SK-N-SH (cell line): Measurements from ENCODE around the gene DVL1. TPM values are rescaled to one million over a fixed set of nuclear protein-coding genes. Genes with fewer than 3 reads are reported as not detected.
"Not testable (repeated sequence)": the region's sequence is repeated elsewhere in the genome, so short reads cannot be mapped to it uniquely, and the experiment has no call there.

Experiments used
- CTCF ChIA-PET: fragments of 300-600, 350-600 bp; formaldehyde crosslinking; extraction: SDS; loops from one replicate; lab custom pipeline; 2021; lab: Yijun Ruan, JAX
- POLR2A ChIA-PET: fragments of 350-600 bp; sonication (Branson Sonifier 250); formaldehyde crosslinking; extraction: SDS; loops from one replicate; lab custom pipeline; 2020; ENCODE audit warnings: antibody characterized with exemption, inconsistent platforms; lab: Yijun Ruan, JAX
- DNase-seq: peaks from one replicate; pipeline ENCODE4 v3.0.0; 2012
- H2AFZ ChIP-seq: fragments of 200-600 bp; sonication (generic); 2 replicates; pipeline ENCODE4 v1.8.1; 2016; ENCODE audit warnings: antibody characterized with exemption, mild to moderate bottlenecking, low read depth
- H3F3A ChIP-seq: fragments of 200-600 bp; sonication (generic); replicated peaks from 2 replicates; pipeline ENCODE3; 2016; ENCODE audit warnings: antibody characterized with exemption, mild to moderate bottlenecking; ENCODE audit not compliant: insufficient read depth
- H3K27ac ChIP-seq, 2 experiments: fragments of 200-500 bp in 1 of 2; fragments of 200-600 bp in 1 of 2; sonication (Bioruptor generic) in 1 of 2; sonication (generic), shearing (Covaris generic) in 1 of 2; 2 replicates each; pipeline versions ENCODE4 v1.5.1 to v1.6.1; 2014 to 2016; ENCODE audit warnings: low read depth in 2 of 2, inconsistent platforms in 1 of 2, low read length in 1 of 2, mild to moderate bottlenecking in 1 of 2, mixed read lengths in 1 of 2
- H3K27me3 ChIP-seq: fragments of 200-600 bp; sonication (generic), shearing (Covaris generic); 2 replicates; pipeline ENCODE4 v1.6.1; 2016; ENCODE audit warnings: mixed run types; ENCODE audit not compliant: insufficient read depth
- H3K36me3 ChIP-seq, 2 experiments: fragments of 200-500 bp in 1 of 2; fragments of 200-600 bp in 1 of 2; sonication (Bioruptor generic) in 1 of 2; sonication (generic) in 1 of 2; replicated peaks in 1 of 2; 2 replicates each; pipeline versions ENCODE3 to v1.5.1; 2014 to 2016; ENCODE audit warnings: low read length in 1 of 2, mild to moderate bottlenecking in 1 of 2; ENCODE audit not compliant: insufficient read depth in 2 of 2, control insufficient read depth in 1 of 2
- H3K4me1 ChIP-seq, 2 experiments: fragments of 200-500 bp in 1 of 2; fragments of 200-600 bp in 1 of 2; sonication (Bioruptor generic) in 1 of 2; sonication (generic), shearing (Covaris generic) in 1 of 2; 2 replicates each; pipeline versions ENCODE4 v1.5.1 to v1.6.1; 2014 to 2016; ENCODE audit warnings: low read depth in 1 of 2, low read length in 1 of 2, mixed run types in 1 of 2; ENCODE audit not compliant: insufficient read depth in 2 of 2, control insufficient read depth in 1 of 2
- H3K4me2 ChIP-seq: fragments of 200-600 bp; sonication (generic), shearing (Covaris generic); 2 replicates; pipeline ENCODE4 v1.6.1; 2017; ENCODE audit warnings: mixed run types
- H3K4me3 ChIP-seq, 2 experiments: fragments of 200-500 bp in 1 of 2; fragments of 200-600 bp in 1 of 2; sonication (Bioruptor generic) in 1 of 2; sonication (generic), shearing (Covaris generic) in 1 of 2; 2 replicates each; pipeline versions ENCODE4 v1.5.1 to v1.8.1; 2014 to 2016; ENCODE audit warnings: low read depth in 2 of 2, inconsistent platforms in 1 of 2, low read length in 1 of 2, mild to moderate bottlenecking in 1 of 2, mixed read lengths in 1 of 2, moderate library complexity in 1 of 2
- H3K79me2 ChIP-seq: fragments of 200-600 bp; sonication (generic); 2 replicates; pipeline ENCODE4 v1.8.1; 2017; ENCODE audit warnings: mild to moderate bottlenecking; ENCODE audit not compliant: insufficient read depth
- H3K9ac ChIP-seq: fragments of 200-600 bp; sonication (generic); 2 replicates; pipeline ENCODE4 v1.6.1; 2017; ENCODE audit warnings: mixed run types
- H3K9me2 ChIP-seq: fragments of 200-600 bp; sonication (generic); 2 replicates; pipeline ENCODE4 v1.6.1; 2017; ENCODE audit warnings: mixed run types
- H3K9me3 ChIP-seq: fragments of 200-600 bp; sonication (generic); 2 replicates; pipeline ENCODE4 v1.6.1; 2017; ENCODE audit warnings: mixed run types, mild to moderate bottlenecking, moderate library complexity
- H4K20me1 ChIP-seq: fragments of 200-600 bp; sonication (generic); 2 replicates; pipeline ENCODE4 v1.6.1; 2017; ENCODE audit warnings: mild to moderate bottlenecking, mixed run types; ENCODE audit not compliant: insufficient read depth
- CHD2 ChIP-seq: fragments of 150-350 bp; IDR thresholded peaks from 2 replicates; pipeline ENCODE4 v1.6.1; 2018; ENCODE audit warnings: low read length; ENCODE audit not compliant: partially characterized antibody
- ELF1 ChIP-seq: IDR thresholded peaks from 2 replicates; pipeline ENCODE4 v1.4.0; 2012
- EZH2phosphoT487 ChIP-seq: fragments of 200-600 bp; sonication (generic); IDR thresholded peaks from 2 replicates; pipeline ENCODE4 v1.6.1; 2017; ENCODE audit warnings: low read depth, mixed run types, mild to moderate bottlenecking, antibody characterized with exemption, moderate library complexity, borderline replicate concordance
- FOSL2 ChIP-seq: IDR thresholded peaks from 2 replicates; pipeline ENCODE4 v1.4.0; 2012; ENCODE audit warnings: low read depth, mild to moderate bottlenecking, moderate library complexity, borderline replicate concordance
- FOXM1 ChIP-seq: IDR thresholded peaks from 2 replicates; pipeline ENCODE4 v1.4.0; 2012; ENCODE audit warnings: low read depth, mild to moderate bottlenecking
- GABPA ChIP-seq: IDR thresholded peaks from 2 replicates; pipeline ENCODE4 v1.4.0; 2012; ENCODE audit warnings: low read depth, mild to moderate bottlenecking
- JUND ChIP-seq: IDR thresholded peaks from 2 replicates; pipeline ENCODE4 v1.4.0; 2012
- NFIC ChIP-seq: IDR thresholded peaks from 2 replicates; pipeline ENCODE4 v1.4.0; 2012; ENCODE audit warnings: borderline replicate concordance
- POLR2AphosphoS5 ChIP-seq: IDR thresholded peaks from 2 replicates; pipeline ENCODE4 v1.6.1; 2012; ENCODE audit warnings: low read depth, low read length
- RAD21 ChIP-seq: IDR thresholded peaks from 2 replicates; pipeline ENCODE4 v1.6.1; 2012; ENCODE audit warnings: mild to moderate bottlenecking, low read length
- RFX5 ChIP-seq: IDR thresholded peaks from 2 replicates; pipeline ENCODE4 v1.6.1; 2012; ENCODE audit warnings: mild to moderate bottlenecking, improper control_type of control experiment, low read length
- SIN3A ChIP-seq: IDR thresholded peaks from 2 replicates; pipeline ENCODE4 v1.6.1; 2012; ENCODE audit warnings: low read depth, mild to moderate bottlenecking, low read length, moderate library complexity, borderline replicate concordance
- TAF1 ChIP-seq: IDR thresholded peaks from 2 replicates; pipeline ENCODE4 v1.6.1; 2012; ENCODE audit warnings: low read depth, mild to moderate bottlenecking, low read length, moderate library complexity, borderline replicate concordance
- TCF12 ChIP-seq: IDR thresholded peaks from 2 replicates; pipeline ENCODE4 v1.4.0; 2012
- TEAD4 ChIP-seq: IDR thresholded peaks from 2 replicates; pipeline ENCODE4 v1.4.0; 2012; ENCODE audit warnings: mild to moderate bottlenecking, borderline replicate concordance; ENCODE audit not compliant: insufficient read depth
- WGBS: methylation state at CpG from one replicate; pipeline ENCODE4 v1.1.6; 2017; ENCODE audit warnings: low lambda C conversion rate; 5-methylcytosine and 5-hydroxymethylcytosine counted together
- polyA plus RNA-seq, 3 experiments: library from polyadenylated mRNA; depleted of rRNA; stranded (reverse); fragments of >200 nt; gene quantifications; 2 replicates each; pipeline ENCODE4 v1.2.3, GENCODE V29; 2012
- TF ChIP-seq, protein P1 (sequence below): IDR thresholded peaks from 2 replicates; pipeline ENCODE4 v1.4.0; 2012; ENCODE audit warnings: low read depth
- TF ChIP-seq, protein P2 (sequence below): IDR thresholded peaks from 2 replicates; pipeline ENCODE4 v1.4.0; 2012; ENCODE audit warnings: low read depth, borderline replicate concordance
- TF ChIP-seq, protein P3 (sequence below): fragments of 150-350 bp; IDR thresholded peaks from 2 replicates; pipeline ENCODE4 v1.6.1; 2016; ENCODE audit warnings: mild to moderate bottlenecking, low read depth, low read length
- TF ChIP-seq, protein P4 (sequence below): IDR thresholded peaks from 2 replicates; pipeline ENCODE4 v1.4.0; 2012; ENCODE audit warnings: low read depth, borderline replicate concordance

Gene DVL1
- polyA plus RNA-seq, 1 of the 3 experiments (the other 2 are of a cell fraction) = 32.0 TPM

DNA sequence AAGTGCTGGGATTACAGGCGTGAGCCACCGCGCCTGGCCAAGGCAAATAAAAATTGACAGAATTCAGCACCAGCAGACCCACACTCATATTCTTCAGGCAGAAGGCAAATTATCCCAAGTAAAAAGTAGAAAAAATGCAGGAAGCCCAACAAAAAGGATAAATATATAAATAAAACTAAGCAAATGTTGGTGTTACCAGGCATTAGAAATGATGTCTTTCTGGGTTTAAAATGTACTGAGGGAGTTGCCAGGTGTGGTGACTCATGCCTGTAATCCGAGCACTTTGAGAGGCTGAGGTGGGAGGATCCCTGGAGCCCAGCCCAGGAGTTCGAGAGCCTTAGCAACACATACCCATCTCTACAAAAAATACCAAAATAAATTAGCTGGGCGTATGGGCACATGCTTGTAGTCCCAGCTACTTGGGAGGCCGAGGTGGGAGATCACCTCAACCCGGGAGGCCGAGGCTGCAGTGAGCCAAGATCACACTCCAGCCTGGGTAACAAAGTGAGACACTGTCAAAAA, 31.0 kb downstream of the DVL1 start:
- POLR2A ChIA-PET = no interaction called here

DNA sequence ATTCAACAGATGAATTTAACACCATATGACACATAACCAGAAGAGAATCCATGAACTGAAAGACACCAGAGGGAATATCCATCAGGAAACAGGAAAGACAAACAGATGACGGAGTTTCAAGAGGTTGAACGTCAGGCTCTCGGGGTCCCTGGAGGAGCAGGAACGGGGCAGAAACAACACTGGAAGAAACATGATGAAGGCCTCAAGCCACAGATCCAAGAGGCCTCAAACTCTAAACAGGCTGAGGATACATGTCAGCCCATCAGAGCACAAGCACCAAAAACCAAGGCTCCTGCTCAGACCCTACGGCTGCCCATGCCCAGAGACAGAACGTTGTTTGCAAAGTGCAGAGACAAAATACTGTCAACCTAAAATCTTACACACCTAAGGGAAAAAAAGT, 31.8 kb downstream of the DVL1 start:
- peaks cover 3 to 4% of the 10 kb centered on the region in 2 experiments; a peak in 2 of 4 replicates for H3K4me1 ChIP-seq
- H3K9ac ChIP-seq = no peak overlapping the region
- peaks cover 12 to 60% of the 10 kb centered on the region in 2 experiments for H3K36me3 ChIP-seq
- peaks cover 14% of the 10 kb centered on the region for H3F3A ChIP-seq
- no peak overlapping the region for H3K4me2 ChIP-seq
- WGBS = 91% methylated on average over 6 of the region's 6 CpGs
- no peaks in the 10 kb centered on the region for H3K9me2 ChIP-seq
- TF ChIP-seq EZH2phosphoT487 = no peak
- TF ChIP-seq RAD21 = no peak
- no peak for TF ChIP-seq TAF1
- no peak for TF ChIP-seq RFX5
- no peak for TF ChIP-seq TEAD4
- TF ChIP-seq, protein P1, sequence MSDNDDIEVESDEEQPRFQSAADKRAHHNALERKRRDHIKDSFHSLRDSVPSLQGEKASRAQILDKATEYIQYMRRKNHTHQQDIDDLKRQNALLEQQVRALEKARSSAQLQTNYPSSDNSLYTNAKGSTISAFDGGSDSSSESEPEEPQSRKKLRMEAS = no peak
- TF ChIP-seq TCF12 = no peak
- TF ChIP-seq SIN3A = no peak
- TF ChIP-seq, protein P2, sequence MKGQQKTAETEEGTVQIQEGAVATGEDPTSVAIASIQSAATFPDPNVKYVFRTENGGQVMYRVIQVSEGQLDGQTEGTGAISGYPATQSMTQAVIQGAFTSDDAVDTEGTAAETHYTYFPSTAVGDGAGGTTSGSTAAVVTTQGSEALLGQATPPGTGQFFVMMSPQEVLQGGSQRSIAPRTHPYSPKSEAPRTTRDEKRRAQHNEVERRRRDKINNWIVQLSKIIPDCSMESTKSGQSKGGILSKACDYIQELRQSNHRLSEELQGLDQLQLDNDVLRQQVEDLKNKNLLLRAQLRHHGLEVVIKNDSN = no peak
- TF ChIP-seq GABPA = no peak
- TF ChIP-seq, protein P3, sequence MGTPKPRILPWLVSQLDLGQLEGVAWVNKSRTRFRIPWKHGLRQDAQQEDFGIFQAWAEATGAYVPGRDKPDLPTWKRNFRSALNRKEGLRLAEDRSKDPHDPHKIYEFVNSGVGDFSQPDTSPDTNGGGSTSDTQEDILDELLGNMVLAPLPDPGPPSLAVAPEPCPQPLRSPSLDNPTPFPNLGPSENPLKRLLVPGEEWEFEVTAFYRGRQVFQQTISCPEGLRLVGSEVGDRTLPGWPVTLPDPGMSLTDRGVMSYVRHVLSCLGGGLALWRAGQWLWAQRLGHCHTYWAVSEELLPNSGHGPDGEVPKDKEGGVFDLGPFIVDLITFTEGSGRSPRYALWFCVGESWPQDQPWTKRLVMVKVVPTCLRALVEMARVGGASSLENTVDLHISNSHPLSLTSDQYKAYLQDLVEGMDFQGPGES = no peak
- TF ChIP-seq FOSL2 = no peak
- H3K4me3 ChIP-seq = no peak overlapping the region
- H3K27ac ChIP-seq = peak overlapping the region in 1 of 2 experiments; percentile 86; a peak in 2 of 4 replicates
- no peak for DNase-seq
- POLR2A ChIA-PET = no interaction called here
- peaks cover 51% of the 10 kb centered on the region for H4K20me1 ChIP-seq
- H3K9me3 ChIP-seq = no peaks in the 10 kb centered on the region
- H2AFZ ChIP-seq = no peak overlapping the region
- CTCF ChIA-PET = no interaction called here
- no peaks in the 10 kb centered on the region for H3K27me3 ChIP-seq
- H3K79me2 ChIP-seq = peaks cover 69% of the 10 kb centered on the region

More for the DNA sequence above, 31.0 kb downstream of the DVL1 start:
- H3K9ac ChIP-seq = peak overlapping the region; percentile 10; the same call in 1 of the 2 replicates
- peak overlapping the region in 1 of 2 experiments; percentile 86; a peak in 2 of 4 replicates for H3K27ac ChIP-seq
- H3K9me2 ChIP-seq = no peaks in the 10 kb centered on the region
- peak overlapping the region; percentile 44; the same call in 1 of the 2 replicates for H3K4me2 ChIP-seq
- peaks cover 73% of the 10 kb centered on the region for H3K79me2 ChIP-seq
- TF ChIP-seq ELF1 (no peak), NFIC (peak; percentile 58), POLR2AphosphoS5 (0 out of 2 replicates have a peak, but pooled peaks have one; percentile 23), FOSL2 (peak; percentile 71), SIN3A (0 out of 2 replicates have a peak, but pooled peaks have one; percentile 43), FOXM1 (no peak), JUND (peak; percentile 64; the same call in 1 of the 2 replicates), TCF12 (peak; percentile 29; the same call in 1 of the 2 replicates), CHD2 (no peak)
- TF ChIP-seq, protein P4, sequence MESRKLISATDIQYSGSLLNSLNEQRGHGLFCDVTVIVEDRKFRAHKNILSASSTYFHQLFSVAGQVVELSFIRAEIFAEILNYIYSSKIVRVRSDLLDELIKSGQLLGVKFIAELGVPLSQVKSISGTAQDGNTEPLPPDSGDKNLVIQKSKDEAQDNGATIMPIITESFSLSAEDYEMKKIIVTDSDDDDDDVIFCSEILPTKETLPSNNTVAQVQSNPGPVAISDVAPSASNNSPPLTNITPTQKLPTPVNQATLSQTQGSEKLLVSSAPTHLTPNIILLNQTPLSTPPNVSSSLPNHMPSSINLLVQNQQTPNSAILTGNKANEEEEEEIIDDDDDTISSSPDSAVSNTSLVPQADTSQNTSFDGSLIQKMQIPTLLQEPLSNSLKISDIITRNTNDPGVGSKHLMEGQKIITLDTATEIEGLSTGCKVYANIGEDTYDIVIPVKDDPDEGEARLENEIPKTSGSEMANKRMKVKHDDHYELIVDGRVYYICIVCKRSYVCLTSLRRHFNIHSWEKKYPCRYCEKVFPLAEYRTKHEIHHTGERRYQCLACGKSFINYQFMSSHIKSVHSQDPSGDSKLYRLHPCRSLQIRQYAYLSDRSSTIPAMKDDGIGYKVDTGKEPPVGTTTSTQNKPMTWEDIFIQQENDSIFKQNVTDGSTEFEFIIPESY = 0 out of 2 replicates have a peak, but pooled peaks have one; percentile 12
- WGBS = 43% methylated on average over 9 of the region's 9 CpGs
- no peak for DNase-seq
- H3K4me1 ChIP-seq = peaks cover 4 to 8% of the 10 kb centered on the region in 2 experiments; a peak in 2 of 4 replicates
- H3K9me3 ChIP-seq = no peaks in the 10 kb centered on the region
- H3F3A ChIP-seq = peaks cover 14% of the 10 kb centered on the region
- no peak overlapping the region for H2AFZ ChIP-seq
- H3K36me3 ChIP-seq = peaks cover 12 to 52% of the 10 kb centered on the region in 2 experiments
- H3K4me3 ChIP-seq = no peak overlapping the region
- CTCF ChIA-PET = interaction anchor here (1.0 kb wide), 1 partner anchor 8 kb away, joined by 3 read pairs; no protein-coding TSS in a partner anchor
- no peaks in the 10 kb centered on the region for H3K27me3 ChIP-seq
- peaks cover 56% of the 10 kb centered on the region for H4K20me1 ChIP-seq

DNA sequence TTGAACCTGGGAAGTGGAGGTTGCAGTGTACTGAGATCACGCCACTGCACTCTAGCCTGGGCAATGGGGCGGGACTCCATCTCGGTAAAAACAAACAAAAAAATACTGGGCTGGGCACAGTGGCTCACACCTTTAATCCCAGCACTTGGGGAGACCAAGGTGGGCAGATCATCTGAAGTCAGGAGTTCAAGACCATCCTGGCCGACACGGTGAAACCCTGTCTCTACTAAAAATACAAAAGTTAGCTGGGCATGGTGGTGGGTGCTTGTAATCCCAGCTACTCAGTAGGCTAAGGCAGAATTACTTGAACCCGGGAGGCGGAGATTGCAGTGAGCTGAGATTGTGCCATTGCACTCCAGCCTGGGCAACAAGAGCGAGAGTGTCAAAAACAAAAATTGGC, 33.0 kb downstream of the DVL1 start:
- peaks cover 14% of the 10 kb centered on the region for H3F3A ChIP-seq
- POLR2A ChIA-PET = interaction anchor here (1.1 kb wide), 1 partner anchor 85 kb away, joined by 3 read pairs; no protein-coding TSS in a partner anchor

More for the DNA sequence above, 33.0 kb downstream of the DVL1 start:
- H3K27me3 ChIP-seq, H3K9me3 ChIP-seq, H3K4me1 ChIP-seq, H3K9me2 ChIP-seq, DNase-seq, H3K27ac ChIP-seq, CTCF ChIA-PET, H3K9ac ChIP-seq, H3K4me3 ChIP-seq, H3K4me2 ChIP-seq, H2AFZ ChIP-seq: not testable (repeated sequence)
- Histone ChIP-seq H3K79me2 (peaks cover 58% of the 10 kb centered on the region), H4K20me1 (peaks cover 41% of the 10 kb centered on the region), H3K36me3 (peaks cover 12 to 62% of the 10 kb centered on the region in 2 experiments)
- WGBS = 90% methylated on average over 8 of the region's 8 CpGs
